B cell (primary cell): ENCODE results near the gene DGKB. TPM values are rescaled to one million over a fixed set of nuclear protein-coding genes. Genes with fewer than 3 reads are reported as not detected.

ENCODE experiments used
- ATAC-seq: fragments of 200-7000 bp; cut with Tn5 transposase; one replicate; pipeline ENCODE4 v1.10.0; 2021; ENCODE audit warnings: low read depth, mild to moderate bottlenecking, moderate number of reproducible peaks, moderate library complexity
- CTCF ChIA-PET: fragments of 350-600 bp; sonication (Branson Sonifier 250); formaldehyde crosslinking; loops from one replicate; lab custom pipeline; 2021; ENCODE audit warnings: antibody characterized with exemption, inconsistent platforms; lab: Charles Lee
- POLR2A ChIA-PET: fragments of 350-600 bp; sonication (Branson Sonifier 250); formaldehyde crosslinking; loops from one replicate; lab custom pipeline; 2021; ENCODE audit warnings: antibody characterized with exemption; lab: Charles Lee
- DNase-seq: peaks from one replicate; pipeline ENCODE4 v3.0.0; 2013
- H2AFZ ChIP-seq: 2 replicates; pipeline ENCODE4 v1.6.1; 2012; ENCODE audit warnings: mild to moderate bottlenecking, low read depth, low read length; ENCODE audit not compliant: insufficient read depth, poor library complexity, severe bottlenecking
- H3K27ac ChIP-seq, 2 donors: 1 replicate in 1 of 2; 2 replicates in 1 of 2; pipeline ENCODE4 v1.5.1; 2012 to 2013; ENCODE audit warnings: low read length in 2 of 2, mild to moderate bottlenecking in 2 of 2, moderate library complexity in 1 of 2
- H3K27me3 ChIP-seq, 4 experiments: fragments of 200-600 bp in 1 of 4; sonication (generic) in 1 of 4; replicated peaks in 1 of 4; 1 replicate in 2 of 4; 2 replicates in 2 of 4; pipeline versions ENCODE4 v1.6.1 to v1.7.0; 2013 to 2016; ENCODE audit warnings: low read length in 3 of 4, mild to moderate bottlenecking in 2 of 4, mixed read lengths in 1 of 4, moderate library complexity in 1 of 4; ENCODE audit not compliant: insufficient read depth in 4 of 4, control insufficient read depth in 3 of 4; ENCODE audit errors: control extremely low read depth in 1 of 4
- H3K36me3 ChIP-seq, 2 experiments: replicated peaks in 1 of 2; 1 replicate in 1 of 2; 2 replicates in 1 of 2; pipeline versions ENCODE4 v1.6.1 to v1.7.1; 2013; ENCODE audit warnings: low read length in 1 of 2; ENCODE audit not compliant: insufficient read depth in 2 of 2, control insufficient read depth in 1 of 2; ENCODE audit errors: control extremely low read depth in 1 of 2, extremely low read depth in 1 of 2
- H3K4me1 ChIP-seq, 2 donors: fragments of 200-600 bp in 1 of 2; sonication (generic) in 1 of 2; 1 replicate in 1 of 2; 2 replicates in 1 of 2; pipeline versions ENCODE4 v1.5.1 to v1.6.1; 2013 to 2017; ENCODE audit warnings: low read length in 2 of 2; ENCODE audit not compliant: control insufficient read depth in 2 of 2, insufficient read depth in 2 of 2
- H3K4me2 ChIP-seq: replicated peaks from 2 replicates; pipeline ENCODE3; 2012; ENCODE audit warnings: mild to moderate bottlenecking, low read depth, low read length; ENCODE audit not compliant: poor library complexity, severe bottlenecking
- H3K4me3 ChIP-seq, 5 experiments: fragments of 200-600 bp in 1 of 5; sonication (generic) in 1 of 5; 1 replicate in 3 of 5; 2 replicates in 2 of 5; pipeline versions ENCODE4 v1.5.1 to v1.7.0; 2011 to 2016; ENCODE audit warnings: low read length in 4 of 5, mild to moderate bottlenecking in 4 of 5, low read depth in 2 of 5, control low read depth in 1 of 5, moderate library complexity in 1 of 5; ENCODE audit not compliant: insufficient read depth in 1 of 5; ENCODE audit errors: control extremely low read depth in 1 of 5, extremely low read depth in 1 of 5
- H3K79me2 ChIP-seq: fragments of 200-600 bp; sonication (generic); one replicate; pipeline ENCODE4 v1.6.0; 2016; ENCODE audit warnings: low read length; ENCODE audit not compliant: control insufficient read depth, insufficient read depth
- H3K9ac ChIP-seq: fragments of 200-600 bp; sonication (generic); 2 replicates; pipeline ENCODE4 v1.6.1; 2017; ENCODE audit warnings: mild to moderate bottlenecking, low read length, moderate library complexity
- H3K9me3 ChIP-seq, 3 donors: one replicate each; pipeline versions ENCODE4 v1.6.1 to v1.7.1; 2013; ENCODE audit warnings: low read length in 2 of 3; ENCODE audit not compliant: control insufficient read depth in 2 of 3, insufficient read depth in 1 of 3; ENCODE audit errors: control extremely low read depth in 1 of 3
- H4K20me1 ChIP-seq: 2 replicates; pipeline ENCODE4 v1.6.0; 2012; ENCODE audit warnings: mild to moderate bottlenecking, low read length; ENCODE audit not compliant: insufficient read depth, control insufficient read depth, poor library complexity, severe bottlenecking
- H3K27ac Mint-ChIP-seq: one replicate; pipeline ENCODE4 v1.8.0; 2021; ENCODE audit warnings: mixed read lengths
- H3K27me3 Mint-ChIP-seq: one replicate; pipeline ENCODE4 v1.8.0; 2021; ENCODE audit warnings: mixed read lengths
- H3K4me1 Mint-ChIP-seq: one replicate; pipeline ENCODE4 v1.8.0; 2021; ENCODE audit warnings: mixed read lengths
- H3K4me3 Mint-ChIP-seq: one replicate; pipeline ENCODE4 v1.8.0; 2021; ENCODE audit warnings: mixed read lengths
- H3K9me3 Mint-ChIP-seq: one replicate; pipeline ENCODE4 v1.8.0; 2022; ENCODE audit warnings: mixed read lengths; ENCODE audit not compliant: insufficient read depth
- EZH2 ChIP-seq: IDR thresholded peaks from 2 replicates; pipeline ENCODE4 v1.6.1; 2012; ENCODE audit warnings: borderline replicate concordance, low read depth, mild to moderate bottlenecking, moderate library complexity, low read length; ENCODE audit not compliant: insufficient read depth, poor library complexity, severe bottlenecking
- WGBS: methylation state at CpG from one replicate; pipeline ENCODE4 v1.1.5; 2013; ENCODE audit warnings: missing lambda C conversion rate; ENCODE audit not compliant: insufficient coverage; 5-methylcytosine and 5-hydroxymethylcytosine counted together
- intact Hi-C: fragments of 100-400 bp; cut with micrococcal nuclease; formaldehyde crosslinking; loops from one replicate; pipeline ENCODE4 v1.10.0; 2022
- polyA plus RNA-seq: library from polyadenylated mRNA; depleted of rRNA; stranded (reverse); fragments of >200 nt; gene quantifications from 2 replicates; pipeline ENCODE4 v1.2.3, GENCODE V29; 2012
- total RNA-seq, 2 donors: library from RNA; stranded (reverse); fragments of 120-200 nt in 1 of 2; gene quantifications; 1 replicate in 1 of 2; 2 replicates in 1 of 2; pipeline versions ENCODE4 v1.2.3 to v1.2.4, GENCODE V29; 2013 to 2022
- TF ChIP-seq, protein P1 (sequence below): fragments of 200-600 bp; IDR thresholded peaks from one replicate; pipeline ENCODE4 v1.8.0; 2022; ENCODE audit warnings: antibody characterized with exemption, mild to moderate bottlenecking

The DGKB gene
- total and polyA plus RNA-seq, 2 donors (not counting 1 experiment from before 2014, with no cell fraction given), result not detected

DNA sequence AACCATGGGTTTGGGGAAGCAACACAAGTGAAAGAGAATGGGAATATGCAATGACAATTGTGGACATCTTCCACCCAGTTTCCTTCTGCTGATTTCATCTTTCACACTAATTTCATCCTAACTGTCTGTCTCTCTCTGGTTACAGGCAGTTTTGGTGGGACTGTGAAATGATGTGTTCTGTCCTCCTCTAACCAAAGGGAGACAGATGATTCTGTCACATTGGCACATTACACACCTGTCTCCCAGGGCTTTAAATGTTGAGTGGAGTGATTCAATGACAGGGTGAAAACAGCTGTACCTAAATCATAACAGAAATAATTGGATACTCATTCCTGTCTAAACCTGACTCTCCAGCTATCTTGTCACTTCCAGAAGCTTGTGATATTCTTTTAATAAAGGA lies 60.0 kb downstream of the DGKB start:
- no peak overlapping the region for H3K4me2 ChIP-seq
- H3K27me3 Mint-ChIP-seq, result no peaks in the 10 kb centered on the region
- no peaks in the 10 kb centered on the region for H3K36me3 ChIP-seq
- TF ChIP-seq, protein P1, sequence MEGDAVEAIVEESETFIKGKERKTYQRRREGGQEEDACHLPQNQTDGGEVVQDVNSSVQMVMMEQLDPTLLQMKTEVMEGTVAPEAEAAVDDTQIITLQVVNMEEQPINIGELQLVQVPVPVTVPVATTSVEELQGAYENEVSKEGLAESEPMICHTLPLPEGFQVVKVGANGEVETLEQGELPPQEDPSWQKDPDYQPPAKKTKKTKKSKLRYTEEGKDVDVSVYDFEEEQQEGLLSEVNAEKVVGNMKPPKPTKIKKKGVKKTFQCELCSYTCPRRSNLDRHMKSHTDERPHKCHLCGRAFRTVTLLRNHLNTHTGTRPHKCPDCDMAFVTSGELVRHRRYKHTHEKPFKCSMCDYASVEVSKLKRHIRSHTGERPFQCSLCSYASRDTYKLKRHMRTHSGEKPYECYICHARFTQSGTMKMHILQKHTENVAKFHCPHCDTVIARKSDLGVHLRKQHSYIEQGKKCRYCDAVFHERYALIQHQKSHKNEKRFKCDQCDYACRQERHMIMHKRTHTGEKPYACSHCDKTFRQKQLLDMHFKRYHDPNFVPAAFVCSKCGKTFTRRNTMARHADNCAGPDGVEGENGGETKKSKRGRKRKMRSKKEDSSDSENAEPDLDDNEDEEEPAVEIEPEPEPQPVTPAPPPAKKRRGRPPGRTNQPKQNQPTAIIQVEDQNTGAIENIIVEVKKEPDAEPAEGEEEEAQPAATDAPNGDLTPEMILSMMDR, result no peak
- TF ChIP-seq EZH2, result no peak
- intact Hi-C loops, result no loop called here
- H3K27me3 ChIP-seq, result no peaks in the 10 kb centered on the region
- ATAC-seq, result no peak
- H3K9me3 Mint-ChIP-seq, result no peaks in the 10 kb centered on the region
- H3K9ac ChIP-seq, result no peak overlapping the region
- H3K79me2 ChIP-seq, result no peaks in the 10 kb centered on the region
- H3K4me1 Mint-ChIP-seq, result no peaks in the 10 kb centered on the region
- no peak for DNase-seq
- H3K4me3 ChIP-seq, result no peak overlapping the region
- no peak overlapping the region for H3K27ac Mint-ChIP-seq
- H3K4me3 Mint-ChIP-seq, result no peak overlapping the region
- no peaks in the 10 kb centered on the region for H4K20me1 ChIP-seq
- H3K27ac ChIP-seq, result no peak overlapping the region
- ChIA-PET CTCF (no interaction called here), POLR2A (no interaction called here)
- H3K4me1 ChIP-seq, result no peaks in the 10 kb centered on the region
- no peak overlapping the region for H2AFZ ChIP-seq
- no peaks in the 10 kb centered on the region for H3K9me3 ChIP-seq

DNA sequence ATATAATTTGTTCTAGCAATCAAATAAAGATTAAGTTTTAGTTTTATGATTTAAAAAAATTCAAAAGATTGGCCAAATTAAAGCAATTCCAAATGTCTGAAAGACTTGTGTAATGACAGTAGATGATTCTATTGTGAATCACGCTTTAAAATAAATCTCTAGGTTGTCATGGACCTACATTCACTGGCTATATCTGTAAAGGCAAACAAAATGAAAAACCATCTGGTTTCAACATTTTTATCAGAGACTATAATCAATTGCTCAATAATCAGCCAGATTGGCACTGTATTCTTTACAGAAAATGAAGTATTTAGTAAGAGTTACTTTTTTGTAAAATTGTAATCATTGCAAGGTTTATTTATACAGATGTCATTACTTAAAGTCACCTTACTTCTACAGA lies 60.7 kb downstream of the DGKB start:
- ATAC-seq, result no peak
- no peak overlapping the region for H3K9ac ChIP-seq
- no peaks in the 10 kb centered on the region for H3K9me3 ChIP-seq
- H3K27me3 ChIP-seq, result no peaks in the 10 kb centered on the region
- no peaks in the 10 kb centered on the region for H4K20me1 ChIP-seq
- TF ChIP-seq, protein P1, result no peak
- TF ChIP-seq EZH2, result no peak
- no peak overlapping the region for H3K27ac ChIP-seq
- ChIA-PET POLR2A (no interaction called here), CTCF (no interaction called here)
- no peaks in the 10 kb centered on the region for H3K79me2 ChIP-seq
- H3K4me3 Mint-ChIP-seq, result no peak overlapping the region
- H3K36me3 ChIP-seq, result no peaks in the 10 kb centered on the region
- no peak overlapping the region for H3K4me2 ChIP-seq
- WGBS, result no CpG with 5 or more reads among the region's 1 CpG
- H3K4me1 ChIP-seq, result no peaks in the 10 kb centered on the region
- H3K9me3 Mint-ChIP-seq, result no peaks in the 10 kb centered on the region
- no peaks in the 10 kb centered on the region for H3K4me1 Mint-ChIP-seq
- no peaks in the 10 kb centered on the region for H3K27me3 Mint-ChIP-seq
- no peak for DNase-seq
- H3K4me3 ChIP-seq, result no peak overlapping the region
- intact Hi-C loops, result no loop called here
- no peak overlapping the region for H2AFZ ChIP-seq
- H3K27ac Mint-ChIP-seq, result no peak overlapping the region
